Immature natural killer cell (primary cell): Measurements from ENCODE around the gene SGCD. TPM values are rescaled to one million over a fixed set of nuclear protein-coding genes. Genes with fewer than 3 reads are reported as not detected.

ENCODE experiments used
- DNase-seq, 3 donors: peaks; one replicate each; pipeline ENCODE4 v3.0.0; 2022; ENCODE audit warnings: mixed read lengths in 1 of 3
- H3K27ac Mint-ChIP-seq, 6 donors: one replicate each; pipeline ENCODE4 v1.8.0; 2020; ENCODE audit warnings: mixed read lengths in 6 of 6, mild to moderate bottlenecking in 5 of 6, inconsistent platforms in 4 of 6, moderate library complexity in 3 of 6
- H3K27me3 Mint-ChIP-seq, 3 donors: one replicate each; pipeline ENCODE4 v1.8.0; 2020 to 2021; ENCODE audit warnings: low read depth in 3 of 3, mild to moderate bottlenecking in 3 of 3, mixed read lengths in 3 of 3, moderate library complexity in 3 of 3, inconsistent platforms in 1 of 3
- H3K36me3 Mint-ChIP-seq, 3 donors: one replicate each; pipeline ENCODE4 v1.8.0; 2020; ENCODE audit warnings: mixed read lengths in 3 of 3, inconsistent platforms in 2 of 3, mild to moderate bottlenecking in 2 of 3
- H3K4me1 Mint-ChIP-seq, 2 donors: one replicate each; pipeline ENCODE4 v1.8.0; 2020; ENCODE audit warnings: inconsistent platforms in 2 of 2, mild to moderate bottlenecking in 2 of 2, mixed read lengths in 2 of 2, moderate library complexity in 1 of 2
- H3K4me3 Mint-ChIP-seq, 5 donors: one replicate each; pipeline ENCODE4 v1.8.0; 2020; ENCODE audit warnings: mild to moderate bottlenecking in 5 of 5, mixed read lengths in 5 of 5, inconsistent platforms in 3 of 5, moderate library complexity in 3 of 5
- H3K9me3 Mint-ChIP-seq, 6 donors: one replicate each; pipeline ENCODE4 v1.8.0; 2020; ENCODE audit warnings: mild to moderate bottlenecking in 6 of 6, mixed read lengths in 6 of 6, inconsistent platforms in 4 of 6, moderate library complexity in 3 of 6
- polyA plus RNA-seq, 3 donors: library from polyadenylated mRNA; unstranded; fragments of 300-500 nt; fragmentation: Illumina TruSeq; gene quantifications; one replicate each; pipeline ENCODE4 v1.2.3, GENCODE V29; 2021

The SGCD gene
- polyA plus RNA-seq, 3 donors from 2014 or later: 0.09 to 0.34 TPM; not detected in 1

GRCh38 chr5:156423597-156423996, 96.6 kb downstream of the SGCD start:
- Mint-ChIP-seq H3K27me3 (no peaks in the 10 kb centered on the region), H3K36me3 (no peaks in the 10 kb centered on the region), H3K27ac (no peak overlapping the region), H3K4me3 (no peak overlapping the region), H3K4me1 (no peaks in the 10 kb centered on the region), H3K9me3 (no peaks in the 10 kb centered on the region)
- DNase-seq: no peak

GRCh38 chr5:156427315-156427714, 100.4 kb downstream of the SGCD start:
- no peaks in the 10 kb centered on the region for H3K4me1 Mint-ChIP-seq
- H3K27ac Mint-ChIP-seq: no peak overlapping the region
- DNase-seq: no peak
- no peaks in the 10 kb centered on the region for H3K36me3 Mint-ChIP-seq
- peaks cover 0 to 4% (median 3%) of the 10 kb centered on the region in 3 donors for H3K27me3 Mint-ChIP-seq
- H3K4me3 Mint-ChIP-seq: no peak overlapping the region
- H3K9me3 Mint-ChIP-seq: peaks cover 0 to 3% (median 0%) of the 10 kb centered on the region in 6 donors

GRCh38 chr5:156431956-156432829, 105.2 kb downstream of the SGCD start:
- peaks cover 0 to 9% (median 4%) of the 10 kb centered on the region in 3 donors for H3K27me3 Mint-ChIP-seq
- H3K9me3 Mint-ChIP-seq: peaks cover 0 to 3% (median 0%) of the 10 kb centered on the region in 6 donors
- H3K4me3 Mint-ChIP-seq: no peak overlapping the region
- no peaks in the 10 kb centered on the region for H3K4me1 Mint-ChIP-seq
- DNase-seq: no peak
- H3K27ac Mint-ChIP-seq: no peak overlapping the region
- H3K36me3 Mint-ChIP-seq: no peaks in the 10 kb centered on the region

- Mint-ChIP-seq H3K27me3 (peaks cover 0 to 9% (median 4%) of the 10 kb centered on the region in 3 donors), H3K27ac (no peak overlapping the region), H3K4me1 (no peaks in the 10 kb centered on the region), H3K4me3 (no peak overlapping the region), H3K9me3 (peaks cover 0 to 3% (median 0%) of the 10 kb centered on the region in 6 donors), H3K36me3 (no peaks in the 10 kb centered on the region)
- DNase-seq: no peak
Observed at GRCh38 chr5:156432830-156433105, 105.8 kb downstream of the SGCD start.

DNA sequence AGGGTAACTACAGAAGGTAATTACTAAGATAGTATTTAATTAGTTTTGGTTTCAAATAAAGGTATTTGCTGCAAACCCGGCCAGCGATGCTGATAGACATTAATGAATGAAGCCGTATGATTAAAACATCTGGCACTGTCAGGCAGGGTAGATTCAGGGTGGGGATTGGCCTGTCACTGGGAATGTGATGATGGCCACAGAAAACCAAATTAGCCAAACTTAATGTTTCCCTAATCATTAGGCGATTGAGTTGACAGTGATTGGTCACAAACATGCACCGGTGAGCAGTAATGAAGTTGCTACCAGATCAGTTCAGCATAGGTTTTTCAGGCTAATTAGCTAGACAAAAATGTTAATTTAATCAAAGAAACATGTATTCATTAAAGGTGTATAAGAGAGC, 107.5 kb downstream of the SGCD start:
- Mint-ChIP-seq H3K4me3 (no peak overlapping the region), H3K4me1 (no peaks in the 10 kb centered on the region), H3K9me3 (peaks cover 0 to 3% (median 0%) of the 10 kb centered on the region in 6 donors), H3K27me3 (peaks cover 0 to 5% (median 4%) of the 10 kb centered on the region in 3 donors), H3K36me3 (no peaks in the 10 kb centered on the region), H3K27ac (no peak overlapping the region)
- DNase-seq: no peak

DNA sequence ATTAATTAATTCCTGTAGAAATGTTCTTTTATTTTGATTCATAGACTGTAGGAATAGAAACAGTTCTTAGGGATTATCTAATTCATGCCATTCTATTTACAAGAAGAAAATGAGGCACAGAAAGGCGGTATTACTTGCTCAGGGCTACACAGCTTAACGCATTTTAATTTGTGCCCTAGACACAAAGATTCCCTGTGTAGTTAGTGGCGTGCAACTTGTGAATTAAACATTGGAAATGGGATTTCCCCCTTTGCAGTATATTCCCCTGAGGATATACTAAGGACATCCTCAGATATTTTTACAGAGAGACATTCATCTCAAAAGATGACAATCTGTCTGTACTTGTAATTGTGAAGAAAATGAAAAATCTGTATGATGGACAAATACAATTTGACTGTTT, 108.1 kb downstream of the SGCD start:
- Mint-ChIP-seq H3K27me3 (peaks cover 0 to 5% (median 4%) of the 10 kb centered on the region in 3 donors), H3K4me3 (no peak overlapping the region), H3K27ac (no peak overlapping the region), H3K4me1 (no peaks in the 10 kb centered on the region), H3K36me3 (no peaks in the 10 kb centered on the region), H3K9me3 (peaks cover 0 to 3% (median 0%) of the 10 kb centered on the region in 6 donors)
- no peak for DNase-seq

- Mint-ChIP-seq H3K9me3 (no peaks in the 10 kb centered on the region), H3K27me3 (peaks cover 0 to 5% (median 5%) of the 10 kb centered on the region in 3 donors), H3K36me3 (no peaks in the 10 kb centered on the region), H3K4me1 (no peaks in the 10 kb centered on the region), H3K4me3 (no peak overlapping the region), H3K27ac (no peak overlapping the region)
- no peak for DNase-seq
Observed at GRCh38 chr5:156438076-156438475, 111.1 kb downstream of the SGCD start.

DNA sequence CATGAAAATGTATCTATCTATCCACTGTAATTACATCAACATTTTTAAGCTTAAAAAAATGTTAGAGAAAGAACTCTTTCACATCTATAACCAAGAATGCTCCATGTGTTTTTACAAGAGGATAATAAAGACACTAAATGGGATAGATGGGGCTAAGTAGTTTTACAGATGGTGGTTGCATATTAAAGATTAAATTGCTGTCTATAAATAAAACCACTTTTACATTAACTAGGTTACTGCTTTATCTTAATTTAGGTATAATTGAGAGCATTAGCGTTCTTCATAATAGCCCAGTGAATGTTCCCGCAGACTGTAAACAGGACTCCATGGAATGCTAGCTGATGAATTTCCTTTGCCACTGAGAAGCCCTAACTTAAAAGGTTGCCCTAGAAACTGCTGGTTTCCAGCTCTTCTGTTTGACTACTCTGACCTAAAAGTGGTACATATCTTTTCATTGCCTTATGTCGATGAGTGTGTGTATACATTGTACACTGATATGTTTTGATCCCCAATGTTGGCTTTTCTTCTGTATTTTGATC, 117.9 kb downstream of the SGCD start:
- Mint-ChIP-seq H3K27ac (no peak overlapping the region), H3K27me3 (peaks cover 2 to 7% (median 3%) of the 10 kb centered on the region in 3 donors), H3K4me3 (no peak overlapping the region), H3K4me1 (no peaks in the 10 kb centered on the region), H3K9me3 (peaks cover 0 to 2% (median 0%) of the 10 kb centered on the region in 6 donors), H3K36me3 (no peaks in the 10 kb centered on the region)
- no peak for DNase-seq

- H3K4me1 Mint-ChIP-seq: no peaks in the 10 kb centered on the region
- H3K9me3 Mint-ChIP-seq: peaks cover 0 to 2% (median 0%) of the 10 kb centered on the region in 6 donors
- peaks cover 2 to 7% (median 5%) of the 10 kb centered on the region in 3 donors for H3K27me3 Mint-ChIP-seq
- no peak for DNase-seq
- no peak overlapping the region for H3K27ac Mint-ChIP-seq
- H3K4me3 Mint-ChIP-seq: no peak overlapping the region
- H3K36me3 Mint-ChIP-seq: no peaks in the 10 kb centered on the region
Observed at GRCh38 chr5:156446526-156446925, 119.6 kb downstream of the SGCD start.

GRCh38 chr5:156450778-156451177, 123.8 kb downstream of the SGCD start:
- H3K36me3 Mint-ChIP-seq: no peaks in the 10 kb centered on the region
- H3K4me3 Mint-ChIP-seq: no peak overlapping the region
- H3K9me3 Mint-ChIP-seq: peaks cover 0 to 4% (median 0%) of the 10 kb centered on the region in 6 donors
- H3K27ac Mint-ChIP-seq: no peak overlapping the region
- H3K27me3 Mint-ChIP-seq: peaks cover 2 to 7% (median 2%) of the 10 kb centered on the region in 3 donors
- no peak for DNase-seq
- H3K4me1 Mint-ChIP-seq: no peaks in the 10 kb centered on the region

DNA sequence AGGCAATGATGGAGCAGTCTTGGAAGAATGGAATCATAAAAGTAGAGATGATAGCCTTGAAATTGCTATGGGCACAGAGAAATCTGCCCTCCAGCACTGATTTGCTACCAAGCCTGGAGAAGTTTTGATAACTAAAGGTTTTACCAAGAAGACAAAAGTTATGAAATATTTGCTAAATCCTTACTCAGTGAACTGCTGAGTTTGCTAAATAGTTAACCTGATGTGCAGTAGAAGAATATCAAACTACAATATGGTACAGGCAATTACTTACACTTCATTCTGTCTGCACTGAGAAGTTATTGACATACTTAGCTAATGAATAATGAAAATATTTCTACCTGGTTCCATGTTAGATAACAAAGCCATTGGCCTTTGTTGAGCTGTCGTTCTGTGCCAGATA, 124.5 kb downstream of the SGCD start:
- no peak overlapping the region for H3K27ac Mint-ChIP-seq
- no peak for DNase-seq
- no peak overlapping the region for H3K4me3 Mint-ChIP-seq
- H3K9me3 Mint-ChIP-seq: peaks cover 0 to 2% (median 0%) of the 10 kb centered on the region in 6 donors
- no peaks in the 10 kb centered on the region for H3K4me1 Mint-ChIP-seq
- H3K27me3 Mint-ChIP-seq: peaks cover 2 to 6% (median 2%) of the 10 kb centered on the region in 3 donors
- no peaks in the 10 kb centered on the region for H3K36me3 Mint-ChIP-seq

GRCh38 chr5:156456857-156457256, 129.9 kb downstream of the SGCD start:
- Mint-ChIP-seq H3K9me3 (peaks cover 0 to 2% (median 0%) of the 10 kb centered on the region in 6 donors), H3K27me3 (peaks cover 2 to 4% (median 2%) of the 10 kb centered on the region in 3 donors), H3K4me1 (no peaks in the 10 kb centered on the region), H3K27ac (no peak overlapping the region), H3K4me3 (no peak overlapping the region), H3K36me3 (no peaks in the 10 kb centered on the region)
- no peak for DNase-seq

DNA sequence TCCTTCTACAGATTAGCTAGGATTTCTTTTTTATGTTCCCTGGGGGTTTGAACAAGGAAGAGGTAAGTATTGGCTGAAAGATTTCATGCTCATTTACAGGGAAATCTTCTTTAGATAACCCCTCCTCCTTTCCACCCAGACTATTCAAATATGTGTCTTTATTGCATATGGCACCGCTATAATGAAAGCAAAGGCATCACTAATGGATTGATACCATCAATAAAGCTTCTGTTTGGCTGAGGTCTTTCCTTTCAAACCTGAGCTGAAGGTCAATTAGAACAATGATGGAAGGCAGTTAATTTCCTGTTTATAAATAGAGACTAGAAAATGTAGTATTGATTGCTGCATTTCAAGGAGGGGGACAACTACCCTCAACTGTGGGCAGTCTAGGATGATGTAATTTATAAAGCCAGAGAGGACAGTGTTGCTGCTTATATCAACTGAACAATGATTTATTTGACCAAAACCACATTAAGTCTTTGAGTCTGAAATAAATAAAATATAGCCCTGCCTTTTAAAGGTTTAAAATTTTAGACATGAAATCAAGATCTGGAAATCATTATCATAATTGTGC, 132.9 kb downstream of the SGCD start:
- Mint-ChIP-seq H3K4me3 (no peak overlapping the region), H3K36me3 (no peaks in the 10 kb centered on the region), H3K27me3 (peaks cover 0 to 11% (median 0%) of the 10 kb centered on the region in 3 donors), H3K4me1 (no peaks in the 10 kb centered on the region), H3K27ac (no peak overlapping the region), H3K9me3 (no peaks in the 10 kb centered on the region)
- no peak for DNase-seq

DNA sequence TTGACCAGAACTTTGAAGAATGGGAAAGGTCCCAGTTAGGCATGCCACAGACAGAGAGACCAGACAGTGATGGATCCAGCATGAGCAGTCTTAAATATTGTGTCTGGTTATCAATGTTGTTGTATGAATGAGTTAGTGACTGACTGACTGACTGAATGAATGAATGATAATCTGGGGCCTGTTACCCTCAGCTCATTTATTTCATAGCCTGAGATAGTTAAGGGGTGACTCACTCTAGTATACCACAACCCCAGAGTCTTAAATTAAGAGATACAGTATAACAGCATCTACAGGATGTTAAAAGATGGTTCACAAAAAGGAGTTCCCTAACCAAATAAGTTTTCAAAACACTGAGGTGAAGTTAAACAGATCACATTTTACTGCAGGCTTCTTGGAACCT, 133.5 kb downstream of the SGCD start:
- Mint-ChIP-seq H3K27me3 (peaks cover 0 to 11% (median 0%) of the 10 kb centered on the region in 3 donors), H3K4me3 (no peak overlapping the region), H3K27ac (no peak overlapping the region), H3K4me1 (no peaks in the 10 kb centered on the region), H3K9me3 (no peaks in the 10 kb centered on the region), H3K36me3 (no peaks in the 10 kb centered on the region)
- DNase-seq: no peak
